Astrocyte of the cerebellum (primary cell): ENCODE measurements around the gene MMP28.

Experiments
- DNase-seq: peaks from one replicate; pipeline ENCODE4 v3.0.0-alpha.2; 2011; ENCODE audit warnings: low read depth
- H3K4me3 ChIP-seq: 2 replicates; pipeline ENCODE4 v1.5.1; 2011; ENCODE audit warnings: mild to moderate bottlenecking, low read depth, low read length, moderate library complexity
- in situ Hi-C: cut with HindIII; loops from 2 replicates; pipeline ENCODE4 v1.10.0; 2017; ENCODE audit warnings: low sequenced_read_pairs
- TF ChIP-seq, protein P1 (sequence below): IDR thresholded peaks from 2 replicates; pipeline ENCODE4 v1.5.1; 2012; ENCODE audit warnings: low read length, low read depth, moderate library complexity, mild to moderate bottlenecking; ENCODE audit errors: missing control alignments

MMP28 gene

DNA sequence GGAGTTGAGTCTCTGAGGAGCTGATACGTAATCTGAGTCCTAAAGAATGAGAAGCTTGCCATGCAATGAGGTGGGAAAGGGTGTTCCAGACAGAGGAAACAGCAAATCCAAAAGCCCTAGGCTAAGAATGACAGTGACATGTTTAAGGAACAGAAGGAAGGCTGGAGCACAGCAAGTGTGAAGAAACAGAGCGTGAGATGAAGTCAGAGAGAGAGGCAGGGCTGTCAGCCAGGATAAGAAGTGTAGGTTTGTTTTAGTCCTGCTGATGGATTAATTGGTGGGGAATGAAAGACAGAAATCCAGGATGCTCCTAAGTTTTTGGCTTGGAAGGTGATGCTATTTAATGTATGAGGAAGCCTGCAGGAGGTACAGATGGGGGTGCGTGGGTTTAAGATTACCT lies 14.5 kb downstream of the MMP28 start:
- DNase-seq, result no peak
- in situ Hi-C loops, result no loop called here
- no peak overlapping the region for H3K4me3 ChIP-seq
- TF ChIP-seq, protein P1, sequence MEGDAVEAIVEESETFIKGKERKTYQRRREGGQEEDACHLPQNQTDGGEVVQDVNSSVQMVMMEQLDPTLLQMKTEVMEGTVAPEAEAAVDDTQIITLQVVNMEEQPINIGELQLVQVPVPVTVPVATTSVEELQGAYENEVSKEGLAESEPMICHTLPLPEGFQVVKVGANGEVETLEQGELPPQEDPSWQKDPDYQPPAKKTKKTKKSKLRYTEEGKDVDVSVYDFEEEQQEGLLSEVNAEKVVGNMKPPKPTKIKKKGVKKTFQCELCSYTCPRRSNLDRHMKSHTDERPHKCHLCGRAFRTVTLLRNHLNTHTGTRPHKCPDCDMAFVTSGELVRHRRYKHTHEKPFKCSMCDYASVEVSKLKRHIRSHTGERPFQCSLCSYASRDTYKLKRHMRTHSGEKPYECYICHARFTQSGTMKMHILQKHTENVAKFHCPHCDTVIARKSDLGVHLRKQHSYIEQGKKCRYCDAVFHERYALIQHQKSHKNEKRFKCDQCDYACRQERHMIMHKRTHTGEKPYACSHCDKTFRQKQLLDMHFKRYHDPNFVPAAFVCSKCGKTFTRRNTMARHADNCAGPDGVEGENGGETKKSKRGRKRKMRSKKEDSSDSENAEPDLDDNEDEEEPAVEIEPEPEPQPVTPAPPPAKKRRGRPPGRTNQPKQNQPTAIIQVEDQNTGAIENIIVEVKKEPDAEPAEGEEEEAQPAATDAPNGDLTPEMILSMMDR, result no peak

DNA sequence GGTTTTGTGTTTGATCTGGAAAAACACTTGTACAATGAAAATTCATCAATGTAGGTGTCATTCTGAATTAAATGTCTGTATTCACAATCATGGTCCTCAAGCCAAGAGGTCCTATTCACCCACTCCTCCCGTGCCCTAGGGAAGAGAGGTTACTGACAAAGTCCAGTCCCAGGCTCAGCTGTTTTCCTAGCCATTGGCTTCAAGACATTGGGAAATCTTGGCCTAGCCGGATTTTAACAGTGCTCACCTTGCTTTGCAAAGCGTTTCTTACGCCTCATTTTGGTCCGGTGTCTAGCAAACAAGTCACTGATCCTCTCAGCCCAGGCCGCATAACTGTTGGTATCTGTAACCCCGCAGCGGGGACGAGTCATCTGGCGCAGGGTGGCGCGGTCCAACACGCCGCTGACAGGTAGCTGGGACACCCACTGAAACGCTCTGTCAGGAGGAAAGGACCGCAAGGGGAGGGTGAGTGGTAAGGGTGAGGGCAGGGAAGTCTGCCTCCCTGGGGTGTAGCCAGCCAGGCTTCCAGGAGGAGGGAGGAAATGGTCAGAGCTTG lies 16.7 kb downstream of the MMP28 start:
- no peak overlapping the region for H3K4me3 ChIP-seq
- in situ Hi-C loops, result no loop called here
- no peak for DNase-seq
- TF ChIP-seq, protein P1, result no peak

DNA sequence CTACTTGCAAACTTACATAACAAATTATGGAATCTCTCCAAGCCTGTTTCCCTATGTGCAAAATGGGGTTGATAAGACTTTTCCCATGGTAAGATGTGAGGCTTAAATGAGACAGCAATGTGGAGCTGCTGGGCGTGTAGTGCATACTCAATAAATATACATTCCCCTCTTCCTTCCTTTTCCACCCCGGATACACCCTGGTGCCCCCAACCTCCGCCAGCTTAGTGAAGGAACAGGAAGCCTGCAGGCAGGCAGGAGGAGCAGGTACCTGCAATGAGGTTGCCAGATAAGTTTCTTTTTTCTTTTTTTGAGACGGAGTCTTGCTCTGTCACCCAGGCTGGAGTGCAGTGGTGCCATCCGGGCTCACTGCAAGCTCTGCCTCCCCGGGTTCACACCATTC lies 19.9 kb downstream of the MMP28 start:
- no peak overlapping the region for H3K4me3 ChIP-seq
- in situ Hi-C loops, result no loop called here
- no peak for DNase-seq
- TF ChIP-seq, protein P1, result no peak

DNA sequence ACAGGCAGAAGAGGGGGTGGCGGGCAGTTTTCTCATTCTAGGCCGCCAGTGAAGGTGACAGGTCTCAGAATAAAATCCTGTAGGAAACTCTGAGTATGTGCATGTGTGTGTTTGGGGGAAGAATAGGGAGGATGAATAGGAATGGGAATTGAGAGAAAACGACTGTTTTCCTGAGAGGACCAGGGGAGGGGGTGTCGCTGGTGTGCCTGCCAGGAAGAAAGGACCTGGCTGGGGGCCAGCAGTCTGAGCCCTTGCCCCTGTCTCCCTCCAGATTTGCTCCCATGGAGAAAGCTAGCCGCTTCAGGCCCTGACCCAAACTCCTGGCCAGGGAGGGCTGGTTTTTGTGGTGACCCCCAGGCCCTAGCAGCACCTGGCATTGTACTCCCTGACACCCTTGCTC lies 20.4 kb downstream of the MMP28 start:
- DNase-seq, result no peak
- in situ Hi-C loops, result no loop called here
- TF ChIP-seq, protein P1, result no peak
- no peak overlapping the region for H3K4me3 ChIP-seq

DNA sequence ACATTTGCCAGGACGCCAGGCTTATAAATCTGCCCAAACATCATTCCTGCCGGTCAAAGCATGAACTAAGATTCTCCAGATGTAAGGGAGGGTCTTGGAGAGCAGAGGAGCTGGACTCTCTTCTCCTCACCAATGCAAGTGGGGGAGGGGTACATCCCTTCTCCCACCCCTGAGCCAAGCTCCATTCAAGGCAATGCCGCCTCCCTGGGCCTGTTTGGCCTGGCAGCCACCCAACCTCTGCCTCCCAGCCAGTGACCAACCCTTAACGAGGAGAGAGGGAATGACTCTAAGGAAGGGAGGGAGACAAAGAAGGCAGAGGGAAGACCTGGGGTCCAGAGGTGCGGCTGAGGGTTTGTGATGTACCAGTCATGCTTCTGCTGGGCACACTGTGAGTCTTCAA lies 20.9 kb downstream of the MMP28 start:
- TF ChIP-seq, protein P1, result no peak
- DNase-seq, result peak; percentile 37
- H3K4me3 ChIP-seq, result no peak overlapping the region
- in situ Hi-C loops, result no loop called here

DNA sequence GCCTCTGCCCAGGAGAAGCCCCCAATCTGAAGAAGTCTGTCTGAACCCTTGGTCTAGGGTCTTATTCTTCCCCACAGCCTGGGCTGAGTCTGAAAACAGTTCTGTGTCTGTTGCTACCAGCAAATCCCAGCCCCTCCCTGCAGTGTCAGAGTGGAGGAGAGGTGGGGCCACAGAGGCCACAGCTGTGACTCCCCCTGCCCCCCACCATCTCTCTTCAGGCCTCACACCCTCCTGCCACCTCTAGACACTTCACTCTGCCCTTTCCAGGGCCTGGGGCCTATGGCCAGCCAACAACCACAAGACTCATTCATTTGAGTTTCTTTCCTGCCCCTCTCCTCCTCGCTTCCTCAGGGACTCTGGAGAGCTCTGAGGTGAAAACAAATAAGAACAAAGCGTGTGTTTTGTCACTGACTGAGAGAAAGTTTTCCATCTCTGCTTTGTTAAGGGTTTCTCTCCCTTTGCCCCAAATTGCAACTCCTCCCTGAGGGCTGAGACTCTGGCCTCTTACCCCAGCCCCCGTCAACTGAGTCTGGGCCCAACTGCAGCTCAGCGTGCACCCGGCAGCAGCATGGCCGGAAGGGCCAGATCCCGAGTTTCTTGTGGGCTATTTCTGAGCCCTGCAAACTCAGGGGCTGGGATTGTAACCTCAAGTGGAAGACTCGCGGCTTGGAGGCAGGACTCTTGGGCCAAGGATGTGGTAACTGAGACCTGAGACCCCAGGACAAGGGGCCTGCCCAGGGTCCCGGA lies 21.6 kb downstream of the MMP28 start:
- no peak overlapping the region for H3K4me3 ChIP-seq
- no peak for DNase-seq
- in situ Hi-C loops, result no loop called here
- TF ChIP-seq, protein P1, result no peak
